H1 (cell line): ENCODE results near the gene NPTX1. TPM values are rescaled to one million over a fixed set of nuclear protein-coding genes. Genes with fewer than 3 reads are reported as not detected.

ENCODE experiments used
- CTCF ChIA-PET: fragments of 300-600 bp; sonication (Branson Sonifier 250); formaldehyde crosslinking; loops from one replicate; lab custom pipeline; 2021; ENCODE audit not compliant: partially characterized antibody; lab: Charles Lee
- POLR2A ChIA-PET: fragments of 300-600 bp; sonication (Branson Sonifier 250); formaldehyde crosslinking; loops from one replicate; lab custom pipeline; 2021; ENCODE audit warnings: inconsistent platforms; ENCODE audit not compliant: partially characterized antibody; lab: Charles Lee
- DNase-seq, 2 experiments: peaks; one replicate each; pipeline versions ENCODE4 v3.0.0 to v3.0.0-alpha.2; 2010 to 2022; ENCODE audit warnings: low spot score in 2 of 2, low read depth in 1 of 2, mixed read lengths in 1 of 2
- FAIRE-seq: peaks from 2 replicates; lab custom pipeline; 2011; peaks lifted over from hg19 to GRCh38; lab: Jason Lieb, UNC
- H2AFZ ChIP-seq: 2 replicates; pipeline ENCODE4 v1.8.1; 2012; ENCODE audit warnings: low read length, inconsistent platforms
- H2AK5ac ChIP-seq: 2 replicates; pipeline ENCODE4 v1.6.1; 2013; ENCODE audit warnings: low read depth, low read length
- H2BK120ac ChIP-seq: replicated peaks from 2 replicates; pipeline ENCODE3; 2013; ENCODE audit warnings: low read depth, low read length, inconsistent platforms
- H2BK12ac ChIP-seq: 2 replicates; pipeline ENCODE4 v1.6.1; 2013; ENCODE audit warnings: low read depth, low read length
- H2BK15ac ChIP-seq: 2 replicates; pipeline ENCODE4 v1.6.1; 2013; ENCODE audit warnings: low read length
- H2BK20ac ChIP-seq: 2 replicates; pipeline ENCODE4 v1.6.1; 2013; ENCODE audit warnings: low read length
- H2BK5ac ChIP-seq: 2 replicates; pipeline ENCODE4 v1.6.1; 2013; ENCODE audit warnings: low read depth, low read length
- H3K14ac ChIP-seq: 2 replicates; pipeline ENCODE4 v1.6.1; 2013; ENCODE audit warnings: inconsistent platforms; ENCODE audit not compliant: insufficient read length
- H3K18ac ChIP-seq: 2 replicates; pipeline ENCODE4 v1.6.1; 2013; ENCODE audit warnings: low read length; ENCODE audit errors: extremely low read depth
- H3K23ac ChIP-seq: 2 replicates; pipeline ENCODE4 v1.6.1; 2013; ENCODE audit warnings: inconsistent platforms; ENCODE audit not compliant: insufficient read length
- H3K23me2 ChIP-seq: 2 replicates; pipeline ENCODE4 v1.6.1; 2013; ENCODE audit warnings: low read depth, low read length
- H3K27ac ChIP-seq: 2 replicates; pipeline ENCODE4 v1.6.1; 2011; ENCODE audit warnings: low read depth, low read length, inconsistent platforms
- H3K27me3 ChIP-seq, 4 experiments: replicated peaks in 1 of 4; 1 replicate in 1 of 4; 2 replicates in 3 of 4; pipeline versions ENCODE4 v1.6.1 to v1.8.1; 2011 to 2013; ENCODE audit warnings: low read length in 3 of 4, mild to moderate bottlenecking in 3 of 4, inconsistent platforms in 2 of 4, mixed read lengths in 2 of 4, moderate library complexity in 1 of 4; ENCODE audit not compliant: control insufficient read depth in 3 of 4, insufficient read depth in 3 of 4; ENCODE audit errors: extremely low read depth in 1 of 4
- H3K36me3 ChIP-seq, 4 experiments: 2 replicates each; pipeline versions ENCODE4 v1.6.1 to v1.8.1; 2011 to 2013; ENCODE audit warnings: mild to moderate bottlenecking in 4 of 4, low read length in 3 of 4, moderate library complexity in 2 of 4, control low read depth in 1 of 4, inconsistent platforms in 1 of 4; ENCODE audit not compliant: insufficient read depth in 4 of 4, control insufficient read depth in 2 of 4
- H3K4ac ChIP-seq: replicated peaks from 2 replicates; pipeline ENCODE3; 2013; ENCODE audit warnings: low read length, low read depth, mixed read lengths, inconsistent platforms; ENCODE audit not compliant: insufficient read length
- H3K4me1 ChIP-seq, 4 experiments: replicated peaks in 1 of 4; 1 replicate in 1 of 4; 2 replicates in 3 of 4; pipeline versions ENCODE4 v1.6.1 to v1.8.1; 2011 to 2013; ENCODE audit warnings: low read length in 3 of 4, inconsistent platforms in 2 of 4, mixed read lengths in 1 of 4; ENCODE audit not compliant: insufficient read depth in 4 of 4, control insufficient read depth in 3 of 4
- H3K4me2 ChIP-seq, 2 experiments: 2 replicates each; pipeline versions ENCODE4 v1.6.1 to v1.8.1; 2011 to 2013; ENCODE audit warnings: low read depth in 2 of 2, low read length in 2 of 2, control low read depth in 1 of 2, inconsistent platforms in 1 of 2, mild to moderate bottlenecking in 1 of 2; ENCODE audit not compliant: insufficient read depth in 1 of 2
- H3K4me3 ChIP-seq, 4 experiments: fragments of 200-600, 300-600 bp in 1 of 4; sonication (generic), shearing (Covaris generic), sonication (Bioruptor Twin) in 1 of 4; 2 replicates each; pipeline versions ENCODE4 v1.5.1 to v1.8.1; 2011 to 2016; ENCODE audit warnings: low read length in 4 of 4, low read depth in 3 of 4, control low read depth in 2 of 4, inconsistent platforms in 2 of 4, mild to moderate bottlenecking in 2 of 4, mixed read lengths in 1 of 4, moderate library complexity in 1 of 4; ENCODE audit not compliant: insufficient read depth in 2 of 4; ENCODE audit errors: extremely low read depth in 1 of 4
- H3K56ac ChIP-seq: replicated peaks from 2 replicates; pipeline ENCODE3; 2013; ENCODE audit warnings: low read depth, mild to moderate bottlenecking, mixed read lengths, low read length, inconsistent platforms; ENCODE audit not compliant: insufficient read length
- H3K79me1 ChIP-seq: 2 replicates; pipeline ENCODE4 v1.6.1; 2013; ENCODE audit warnings: low read depth, low read length, control low read depth
- H3K79me2 ChIP-seq, 2 experiments: 2 replicates each; pipeline versions ENCODE4 v1.6.1 to v1.8.1; 2012 to 2013; ENCODE audit warnings: low read length in 2 of 2, mild to moderate bottlenecking in 2 of 2, inconsistent platforms in 1 of 2; ENCODE audit not compliant: insufficient read depth in 2 of 2, control insufficient read depth in 1 of 2
- H3K9ac ChIP-seq, 4 experiments: replicated peaks in 1 of 4; 1 replicate in 1 of 4; 2 replicates in 3 of 4; pipeline versions ENCODE4 v1.6.1 to v1.8.1; 2011 to 2013; ENCODE audit warnings: low read depth in 3 of 4, low read length in 3 of 4, control low read depth in 2 of 4, mild to moderate bottlenecking in 2 of 4, moderate library complexity in 2 of 4, inconsistent platforms in 1 of 4; ENCODE audit errors: extremely low read depth in 1 of 4
- H3K9me3 ChIP-seq, 2 experiments: 2 replicates each; pipeline versions ENCODE4 v1.6.1 to v1.8.1; 2012 to 2013; ENCODE audit warnings: mild to moderate bottlenecking in 2 of 2, moderate library complexity in 2 of 2, control low read depth in 1 of 2, inconsistent platforms in 1 of 2, low read depth in 1 of 2, low read length in 1 of 2, mixed read lengths in 1 of 2; ENCODE audit not compliant: insufficient read depth in 2 of 2
- H4K20me1 ChIP-seq, 2 experiments: replicated peaks in 1 of 2; 2 replicates each; pipeline versions ENCODE3 to v1.8.1; 2011 to 2013; ENCODE audit warnings: inconsistent platforms in 2 of 2, low read length in 2 of 2, mild to moderate bottlenecking in 1 of 2; ENCODE audit not compliant: insufficient read depth in 2 of 2, control insufficient read depth in 1 of 2
- H4K5ac ChIP-seq: 2 replicates; pipeline ENCODE4 v1.6.1; 2013; ENCODE audit warnings: low read length, low read depth, mixed read lengths, inconsistent platforms; ENCODE audit not compliant: insufficient read length
- H4K8ac ChIP-seq: 2 replicates; pipeline ENCODE4 v1.8.0; 2013; ENCODE audit warnings: mild to moderate bottlenecking, moderate library complexity, low read length, inconsistent platforms; ENCODE audit not compliant: insufficient read depth; ENCODE audit errors: extremely low read depth
- H4K91ac ChIP-seq: replicated peaks from 2 replicates; pipeline ENCODE3; 2013; ENCODE audit warnings: low read length, mixed read lengths, inconsistent platforms; ENCODE audit not compliant: insufficient read length
- ASH2L ChIP-seq: fragments of 200-600, 300-600 bp; sonication (generic); IDR thresholded peaks from one replicate; pipeline ENCODE4 v1.7.1; 2017; ENCODE audit warnings: low read length
- CHD2 ChIP-seq: IDR thresholded peaks from 2 replicates; pipeline ENCODE4 v1.6.1; 2012; ENCODE audit warnings: low read length, improper control_type of control experiment
- CTBP2 ChIP-seq: IDR thresholded peaks from 2 replicates; pipeline ENCODE4 v1.7.0; 2011; ENCODE audit warnings: borderline replicate concordance, mild to moderate bottlenecking, moderate library complexity, mixed read lengths, low read length; ENCODE audit not compliant: insufficient read depth, insufficient read length
- E2F6 ChIP-seq: IDR thresholded peaks from 2 replicates; pipeline ENCODE4 v1.6.1; 2012; ENCODE audit warnings: inconsistent platforms
- GABPA ChIP-seq: IDR thresholded peaks from 2 replicates; pipeline ENCODE4 v1.6.1; 2011; ENCODE audit warnings: mild to moderate bottlenecking, low read length, moderate library complexity, borderline replicate concordance; ENCODE audit not compliant: insufficient read depth
- JUN ChIP-seq: IDR thresholded peaks from 2 replicates; pipeline ENCODE4 v1.6.1; 2011; ENCODE audit warnings: low read depth, mild to moderate bottlenecking, improper control_type of control experiment, low read length
- KDM4A ChIP-seq: IDR thresholded peaks from one replicate; pipeline ENCODE4 v1.7.1; 2012; ENCODE audit warnings: low read depth, mild to moderate bottlenecking, moderate library complexity, low read length, inconsistent platforms; ENCODE audit not compliant: severe bottlenecking
- MAFK ChIP-seq: IDR thresholded peaks from 2 replicates; pipeline ENCODE4 v1.6.1; 2012; ENCODE audit warnings: low read depth, mild to moderate bottlenecking, improper control_type of control experiment, low read length
- RFX5 ChIP-seq: IDR thresholded peaks from 2 replicates; pipeline ENCODE4 v1.6.1; 2011; ENCODE audit warnings: low read depth, low read length, improper control_type of control experiment, borderline replicate concordance
- SIX5 ChIP-seq: IDR thresholded peaks from 2 replicates; pipeline ENCODE4 v1.6.1; 2011; ENCODE audit warnings: mild to moderate bottlenecking, low read depth, low read length
- TAF7 ChIP-seq: optimal IDR thresholded peaks from 2 replicates; pipeline ENCODE3; 2011; ENCODE audit warnings: low read depth, mild to moderate bottlenecking, inconsistent platforms, low read length, moderate library complexity, borderline replicate concordance
- WGBS, 2 experiments: shearing (Covaris generic) in 1 of 2; methylation state at CpG; one replicate each; pipeline versions ENCODE4 v1.1.6 to v1.1.7; 2013 to 2015; ENCODE audit warnings: low lambda C conversion rate in 2 of 2, mixed read lengths in 2 of 2, inconsistent platforms in 1 of 2, low coverage in 1 of 2, missing lambda C conversion rate in 1 of 2; ENCODE audit not compliant: insufficient replicate concordance in 2 of 2, insufficient coverage in 1 of 2, insufficient read length in 1 of 2; ENCODE audit errors: extremely low coverage in 1 of 2, missing lambda C conversion rate in 1 of 2; 5-methylcytosine and 5-hydroxymethylcytosine counted together
- polyA plus RNA-seq, 7 experiments: library from polyadenylated mRNA; depleted of rRNA in 3 of 7; stranded (reverse) in 5 of 7; unstranded in 2 of 7; fragments of >200 nt in 5 of 7; fragments of 200-250 nt in 2 of 7; gene quantifications; 1 replicate in 5 of 7; 2 replicates in 1 of 7; 4 replicates in 1 of 7; pipeline versions ENCODE4 v1.2.1 to v1.2.3, GENCODE V29; 2011 to 2013; ENCODE audit warnings: missing spikeins in 2 of 7, mixed read lengths in 2 of 7
- total RNA-seq: library from RNA; stranded (reverse); fragmentation: NEBNext Ultra II Directional; extraction: Animal tissue kit (Norgen Biotek cat#: 25700); gene quantifications from 2 replicates; pipeline ENCODE4 v1.2.1, GENCODE V29; 2021

Gene NPTX1
- total and polyA plus RNA-seq, 2 of the 8 experiments (the other 6 are each of a cell fraction or from before 2014, with no cell fraction given): 12.0 to 17.9 TPM

DNA sequence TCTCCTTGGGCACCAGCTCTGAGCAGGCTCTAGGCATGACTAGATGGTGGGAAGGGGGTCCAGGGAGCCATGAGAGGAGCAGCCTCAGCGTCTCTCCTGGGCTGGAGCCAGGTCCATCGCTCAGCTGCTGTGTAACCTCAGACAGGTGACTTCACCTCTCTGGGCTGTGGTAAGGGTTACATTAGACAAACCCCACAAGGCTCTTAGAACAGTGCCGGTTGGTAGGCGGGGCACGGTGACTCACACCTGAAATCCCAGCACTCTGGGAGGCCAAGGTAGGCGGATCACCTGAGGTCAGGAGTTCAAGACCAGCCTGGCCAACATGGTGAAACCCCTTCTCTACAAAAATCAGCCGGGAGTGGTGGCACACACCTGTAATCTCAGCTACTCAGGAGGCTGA, 18.1 kb upstream of the NPTX1 start:
- H3K18ac ChIP-seq: no peak overlapping the region
- H3K56ac ChIP-seq: no peak overlapping the region
- H3K27me3 ChIP-seq: peaks cover 0 to 5% (median 3%) of the 10 kb centered on the region in 4 experiments; a peak in 2 of 7 replicates
- no peak overlapping the region for H3K9ac ChIP-seq
- H3K23ac ChIP-seq: no peak overlapping the region
- no peak overlapping the region for H3K14ac ChIP-seq
- no peak for FAIRE-seq
- H2BK12ac ChIP-seq: no peak overlapping the region
- H4K8ac ChIP-seq: no peak overlapping the region
- ChIA-PET POLR2A (no interaction called here), CTCF (interaction anchor here (0.7 to 1.5 kb wide), 5 partner anchors 12 to 135 kb away, joined by 3 to 6 read pairs (median 3); no protein-coding TSS in a partner anchor)
- no peak for DNase-seq
- H2AFZ ChIP-seq: no peak overlapping the region
- H3K4me3 ChIP-seq: no peak overlapping the region
- H3K79me2 ChIP-seq: no peaks in the 10 kb centered on the region
- no peak overlapping the region for H4K91ac ChIP-seq
- H3K27ac ChIP-seq: no peak overlapping the region
- H2BK5ac ChIP-seq: no peak overlapping the region
- H3K4me1 ChIP-seq: peaks cover 0 to 10% (median 1%) of the 10 kb centered on the region in 4 experiments; a peak in 4 of 7 replicates
- H3K79me1 ChIP-seq: no peaks in the 10 kb centered on the region
- TF ChIP-seq TAF7: no peak
- TF ChIP-seq JUN: no peak
- no peak for TF ChIP-seq RFX5
- TF ChIP-seq E2F6: no peak
- TF ChIP-seq KDM4A: no peak
- TF ChIP-seq ASH2L: no peak
- no peak for TF ChIP-seq SIX5
- no peak for TF ChIP-seq CTBP2
- TF ChIP-seq CHD2: no peak
- TF ChIP-seq MAFK: no peak
- no peak for TF ChIP-seq GABPA
- H4K5ac ChIP-seq: no peak overlapping the region
- peaks cover 0 to 2% of the 10 kb centered on the region in 2 experiments for H4K20me1 ChIP-seq
- no peak overlapping the region for H3K4me2 ChIP-seq
- no peak overlapping the region for H2BK20ac ChIP-seq
- H3K4ac ChIP-seq: no peak overlapping the region
- H3K36me3 ChIP-seq: no peaks in the 10 kb centered on the region
- H3K23me2 ChIP-seq: peaks cover 3% of the 10 kb centered on the region; the same call in 1 of the 2 replicates
- H3K9me3 ChIP-seq: no peaks in the 10 kb centered on the region
- no peak overlapping the region for H2BK120ac ChIP-seq
- H2BK15ac ChIP-seq: no peak overlapping the region
- 81% methylated on average over 7 of the region's 7 CpGs; no CpG with 5 or more reads in 1 of the 2 experiments for WGBS, 2 experiments
- H2AK5ac ChIP-seq: no peak overlapping the region
